GM19238 (cell line): ENCODE measurements around the gene RASGEF1C.

Experiments
- DNase-seq: peaks from one replicate; pipeline ENCODE4 v3.0.0; 2011; ENCODE audit warnings: low spot score; ENCODE audit not compliant: insufficient read length

The RASGEF1C gene

DNA sequence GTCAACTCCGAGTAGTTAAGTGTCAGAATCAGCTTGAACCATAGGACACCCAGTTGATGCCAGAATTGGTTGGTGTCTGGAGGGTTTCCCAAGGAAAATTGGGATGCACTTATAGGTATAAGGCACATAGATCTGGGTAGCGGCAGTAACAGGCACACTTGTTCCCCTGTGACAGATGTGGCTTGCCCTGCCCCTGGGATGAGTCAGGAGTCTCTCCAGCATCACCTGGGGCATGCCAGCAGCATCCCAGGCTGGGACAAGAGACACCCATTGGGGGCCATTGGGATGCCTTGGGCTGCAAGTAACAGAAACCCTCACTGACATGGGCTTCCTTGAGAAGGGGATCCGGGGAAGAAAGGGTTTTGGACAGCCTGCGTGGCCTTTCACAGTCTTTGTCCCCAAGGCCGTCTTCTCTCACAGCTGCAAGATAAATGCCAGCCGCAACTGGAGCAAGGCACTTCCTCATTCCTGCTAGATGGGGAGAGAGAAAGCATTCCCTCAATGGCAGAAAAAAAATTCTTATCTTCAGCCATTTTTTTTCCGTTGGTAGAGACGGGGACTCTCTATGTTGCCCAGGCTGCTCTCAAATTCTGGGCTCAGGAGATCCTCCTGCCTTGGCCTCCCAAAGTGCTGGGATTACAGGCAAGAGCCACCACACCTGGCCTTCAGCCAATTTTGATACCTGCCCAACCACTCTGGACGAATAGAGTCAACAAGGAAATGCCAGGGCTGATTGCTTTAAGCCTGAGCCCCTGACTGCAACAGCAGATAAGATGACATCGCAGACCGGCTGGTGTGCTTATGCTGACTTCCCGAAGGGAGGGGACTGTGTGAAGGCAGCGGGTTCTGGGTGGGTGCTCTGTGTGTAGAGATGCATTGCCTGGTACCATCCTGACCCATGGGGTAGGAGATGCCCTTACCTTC is 124.1 kb downstream of the RASGEF1C start:
- no peak for DNase-seq

GRCh38 chr5:180083529-180084060 is 125.4 kb downstream of the RASGEF1C start:
- DNase-seq, result no peak

GRCh38 chr5:180082633-180083420 is 126.2 kb downstream of the RASGEF1C start:
- DNase-seq, result no peak

- no peak for DNase-seq
Measured at GRCh38 chr5:180081481-180081880, 127.5 kb downstream of the RASGEF1C start.

DNA sequence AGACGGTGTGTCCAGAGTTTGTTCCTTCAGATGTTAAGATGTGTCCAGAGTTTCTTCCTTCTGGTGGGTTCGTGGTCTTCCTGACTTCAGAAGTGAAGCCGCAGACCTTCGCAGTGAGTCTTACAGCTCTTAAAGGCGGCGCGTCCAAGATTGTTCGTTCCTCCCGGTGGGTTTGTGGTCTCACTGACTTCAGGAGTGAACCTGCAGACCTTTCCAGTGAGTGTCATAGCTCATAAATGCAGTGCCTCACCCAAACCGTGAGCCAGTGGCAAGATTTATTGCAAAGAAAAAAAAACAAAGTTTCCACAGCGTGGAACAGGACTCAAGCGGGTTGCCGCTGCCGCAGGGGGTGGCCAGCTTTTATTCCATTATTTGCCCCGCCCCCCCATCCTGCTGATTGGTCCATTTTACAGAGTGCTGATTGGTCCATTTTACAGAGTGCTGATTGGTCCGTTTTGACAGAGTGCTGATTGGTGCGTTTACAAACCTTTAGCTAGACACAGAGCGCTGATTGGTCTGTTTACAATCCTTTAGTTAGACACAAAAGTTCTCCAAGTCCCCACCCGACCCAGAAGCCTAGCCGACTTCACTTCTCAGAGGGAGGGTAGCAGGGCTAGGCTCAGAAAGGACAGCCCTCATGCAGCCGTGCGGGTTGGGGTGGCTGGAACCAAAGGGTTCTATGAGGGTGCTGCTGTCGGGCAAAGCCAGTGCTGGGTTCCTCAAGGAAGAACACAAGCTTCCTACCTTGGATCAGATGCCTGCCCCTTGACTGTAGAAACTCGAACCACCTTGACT is 128.3 kb downstream of the RASGEF1C start:
- no peak for DNase-seq

- no peak for DNase-seq
Measured at GRCh38 chr5:180079702-180080466, 129.1 kb downstream of the RASGEF1C start.

DNA sequence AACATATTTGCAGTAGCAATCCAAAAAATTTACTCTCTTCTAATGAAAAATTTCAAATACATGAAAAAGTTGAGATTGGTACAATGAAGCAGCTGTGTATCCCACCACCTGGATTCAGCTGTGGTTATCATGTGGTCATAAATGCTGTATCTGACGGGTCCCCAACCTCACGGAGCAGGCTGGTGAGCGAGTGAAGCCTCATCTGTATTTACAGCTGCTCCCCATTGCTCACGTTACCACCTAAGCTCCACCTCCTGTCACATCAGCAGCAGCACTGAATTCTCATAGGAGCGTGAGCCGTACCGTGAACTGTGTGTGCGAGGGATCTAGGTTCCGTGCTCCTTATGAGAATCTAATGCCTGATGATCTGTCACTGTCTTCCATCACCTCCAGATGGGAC is 130.7 kb downstream of the RASGEF1C start:
- DNase-seq, result no peak

GRCh38 chr5:180077594-180078284 is 131.3 kb downstream of the RASGEF1C start:
- no peak for DNase-seq

DNA sequence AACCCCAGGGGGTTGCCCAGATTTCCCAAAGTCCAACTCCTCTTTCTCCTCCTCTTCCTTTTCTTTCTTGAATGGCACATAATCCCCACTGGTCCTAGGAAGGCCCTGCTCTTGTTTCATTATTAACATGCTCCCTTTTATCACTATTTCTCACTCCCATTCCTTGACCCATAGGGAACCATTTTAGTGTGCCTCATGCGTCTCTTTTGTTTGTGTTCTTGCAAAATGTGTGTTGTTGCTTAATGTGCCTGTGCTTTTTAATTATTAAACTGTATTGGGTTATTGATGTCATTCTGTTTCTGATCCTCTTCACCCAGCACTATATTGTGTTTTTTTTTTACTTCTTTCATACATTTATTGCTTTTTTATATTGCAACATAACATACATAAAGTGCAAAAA is 133.3 kb downstream of the RASGEF1C start:
- no peak for DNase-seq

GRCh38 chr5:180074462-180074861 is 134.5 kb downstream of the RASGEF1C start:
- DNase-seq, result no peak

- DNase-seq, result no peak
Measured at GRCh38 chr5:180072556-180072955, 136.5 kb downstream of the RASGEF1C start.

DNA sequence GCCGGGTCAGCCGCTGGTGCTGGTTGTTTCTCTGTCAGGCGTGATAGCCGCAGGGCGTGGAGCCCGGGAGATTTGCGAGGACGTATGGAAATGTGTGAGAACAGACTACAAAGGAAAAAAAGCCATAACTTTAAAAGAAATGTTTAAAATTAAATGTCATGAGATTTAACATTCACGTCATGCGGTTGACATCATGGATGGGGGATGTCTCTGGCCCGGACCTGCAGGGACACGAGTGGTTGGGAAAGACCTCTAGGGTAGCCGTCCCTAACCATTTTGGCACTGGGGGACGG is 136.8 kb downstream of the RASGEF1C start:
- DNase-seq, result no peak

DNA sequence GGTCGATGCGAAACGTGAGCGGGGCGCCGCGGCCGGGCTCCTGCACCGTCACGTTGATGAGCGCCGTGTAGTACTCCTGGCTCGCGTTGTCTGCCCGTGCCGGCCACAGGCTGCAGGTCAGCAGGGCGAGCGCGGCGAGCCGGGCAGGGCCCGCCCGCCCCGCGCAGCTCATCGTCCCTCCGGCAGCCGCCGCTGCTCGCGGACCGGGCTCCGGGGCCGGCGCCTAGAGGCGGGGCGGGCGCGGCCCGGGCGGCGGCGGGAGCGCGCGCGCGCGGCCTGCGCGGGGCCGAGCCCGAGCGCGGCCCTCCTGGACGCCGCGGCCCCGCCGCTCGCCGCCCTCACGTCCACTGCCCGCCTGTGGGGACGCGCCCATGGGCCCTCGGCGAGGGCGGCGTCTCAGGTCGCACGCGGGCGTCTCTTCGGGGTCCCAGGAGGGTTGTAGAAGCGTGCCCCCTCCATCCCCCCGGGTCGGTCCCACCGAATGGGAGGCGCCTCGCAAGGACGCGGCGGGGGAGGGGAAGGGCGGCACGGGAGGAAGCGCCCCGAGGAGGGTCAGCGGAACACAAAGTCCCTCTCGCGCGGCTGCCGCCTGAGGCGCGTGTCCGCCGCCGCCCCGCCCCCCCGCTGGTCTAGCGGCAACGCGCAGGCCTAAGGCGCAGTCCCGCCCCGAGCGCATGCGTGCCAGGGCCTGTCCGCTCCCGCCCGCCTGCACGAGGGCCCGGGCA is 137.3 kb downstream of the RASGEF1C start, which contains the start of gene RNF130:
RNF130 (minus strand) TSS at position 229 of the 725 bp plus-strand sequence; CDS start at position 172, 57 bp downstream.
- peak; percentile 70 for DNase-seq

DNA sequence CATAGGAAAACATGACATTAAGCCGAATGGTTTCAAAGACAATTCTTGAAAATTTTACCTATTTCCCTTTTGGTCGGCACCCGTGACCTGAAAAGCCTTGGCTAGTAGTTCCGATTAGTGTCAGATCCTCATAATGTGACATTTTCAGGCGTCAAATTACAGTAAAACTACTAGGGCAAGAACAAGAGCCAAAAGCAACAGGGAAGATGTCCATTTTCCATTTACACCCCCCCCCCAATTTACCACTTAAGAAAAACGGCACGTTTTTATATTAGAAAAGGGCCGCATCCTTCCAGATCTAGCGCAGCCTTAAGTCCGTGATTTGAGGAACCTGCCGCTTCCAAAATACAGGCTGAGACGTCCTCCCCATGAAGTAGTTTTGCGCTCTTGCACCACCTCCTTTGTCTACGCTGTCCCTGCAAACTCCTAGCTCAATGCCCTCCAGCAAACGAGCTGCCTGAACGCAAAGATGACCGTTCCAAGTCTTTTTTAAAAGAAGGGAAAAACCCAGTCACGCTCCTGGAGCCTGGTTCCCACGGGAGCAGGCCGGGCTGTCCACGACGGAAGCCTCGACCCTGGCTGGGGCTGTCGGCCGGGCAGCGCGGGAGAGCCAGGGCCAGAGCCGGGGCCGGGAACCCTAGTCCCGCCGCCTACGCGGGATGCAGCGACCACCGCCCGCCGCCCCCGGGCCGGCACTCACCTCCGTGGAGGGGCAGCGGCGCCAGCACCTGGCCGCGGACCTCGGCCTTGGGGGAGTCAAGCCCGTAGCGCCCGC is 138.1 kb downstream of the RASGEF1C start:
- no peak for DNase-seq

DNA sequence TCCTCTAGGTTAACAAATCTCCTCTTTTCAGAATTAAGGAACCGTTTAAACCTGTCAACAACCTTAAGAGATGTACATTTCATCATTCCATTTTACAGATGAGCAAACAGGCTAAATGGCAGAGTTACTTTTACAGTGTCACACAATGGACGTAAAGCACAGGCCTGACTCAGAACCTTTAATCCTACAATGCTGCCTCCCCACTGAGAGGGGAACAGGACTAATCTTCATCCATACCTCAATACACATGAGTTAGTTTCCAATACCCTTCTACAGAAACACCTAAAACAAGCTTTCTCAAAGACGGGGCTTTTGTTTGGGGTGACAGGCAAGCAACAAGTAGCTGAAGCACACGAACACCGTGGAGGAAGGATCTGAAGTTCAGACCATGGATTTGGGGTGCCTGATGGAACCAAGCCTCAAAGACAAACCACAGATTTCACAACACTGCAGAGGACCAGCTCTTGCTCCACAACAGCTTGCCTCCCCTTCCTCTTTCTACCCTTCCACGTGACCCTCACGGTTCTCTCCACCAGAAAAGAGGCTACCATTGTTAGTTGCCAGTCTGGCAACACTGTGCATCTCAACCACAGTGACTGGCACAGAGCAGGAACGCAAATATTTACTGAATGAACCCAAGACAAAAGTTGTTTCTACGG is 139.3 kb downstream of the RASGEF1C start:
- no peak for DNase-seq

DNA sequence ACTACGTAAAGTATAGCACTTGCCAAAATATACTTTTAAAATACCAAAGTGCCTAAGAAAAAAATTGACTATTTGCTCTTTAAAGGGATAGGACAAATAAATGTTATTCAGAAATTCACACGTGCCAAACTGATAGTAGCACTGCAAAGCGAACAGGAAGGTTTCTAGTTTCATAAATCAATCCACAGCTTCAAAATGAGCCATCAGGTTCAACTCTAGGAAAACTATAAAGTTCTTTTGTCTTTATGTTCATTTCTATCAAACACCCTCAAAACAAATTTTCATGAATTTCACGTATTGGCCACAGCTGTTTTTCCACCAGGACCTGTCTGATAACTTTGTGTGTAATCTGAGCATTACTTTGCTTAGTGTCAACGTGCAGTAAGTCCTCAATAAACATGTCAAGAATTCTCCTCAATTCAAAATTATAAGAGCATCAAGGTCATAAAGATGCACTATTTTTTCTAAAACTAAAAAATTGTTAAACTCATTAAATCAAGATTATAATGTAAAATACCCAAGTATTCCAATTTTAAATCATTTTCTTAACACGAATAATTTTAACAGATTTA is 140.4 kb downstream of the RASGEF1C start:
- no peak for DNase-seq

- no peak for DNase-seq
Measured at GRCh38 chr5:180067986-180068385, 141.0 kb downstream of the RASGEF1C start.

DNA sequence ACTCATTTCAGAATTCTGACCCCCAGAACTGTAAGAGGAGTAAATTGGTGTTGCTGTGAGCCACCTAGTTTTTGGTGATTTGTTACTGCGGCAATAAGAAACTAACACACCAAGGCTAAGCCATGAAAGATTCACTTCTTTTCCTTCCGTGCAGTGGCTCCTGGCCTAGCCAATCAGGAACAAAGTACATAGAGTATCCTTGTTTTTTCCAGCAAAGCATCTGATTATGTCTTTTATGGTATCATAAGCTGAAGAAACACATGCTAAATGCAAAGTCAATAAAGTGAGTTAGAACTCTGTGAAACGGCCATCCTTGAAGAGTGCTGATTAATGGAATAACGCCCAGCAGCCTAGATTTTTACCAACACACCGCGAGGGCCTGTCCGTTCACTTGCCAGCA is 148.8 kb downstream of the RASGEF1C start:
- no peak for DNase-seq
